GM12873 (cell line): ENCODE data around the gene FLOT1.

Experiments
- CTCF ChIP-seq: IDR thresholded peaks from 2 replicates; pipeline ENCODE4 v1.5.1; 2012; ENCODE audit warnings: low read depth, mild to moderate bottlenecking, moderate library complexity, low read length, control low read depth; ENCODE audit not compliant: insufficient read depth; ENCODE audit errors: missing control alignments

FLOT1 gene

DNA sequence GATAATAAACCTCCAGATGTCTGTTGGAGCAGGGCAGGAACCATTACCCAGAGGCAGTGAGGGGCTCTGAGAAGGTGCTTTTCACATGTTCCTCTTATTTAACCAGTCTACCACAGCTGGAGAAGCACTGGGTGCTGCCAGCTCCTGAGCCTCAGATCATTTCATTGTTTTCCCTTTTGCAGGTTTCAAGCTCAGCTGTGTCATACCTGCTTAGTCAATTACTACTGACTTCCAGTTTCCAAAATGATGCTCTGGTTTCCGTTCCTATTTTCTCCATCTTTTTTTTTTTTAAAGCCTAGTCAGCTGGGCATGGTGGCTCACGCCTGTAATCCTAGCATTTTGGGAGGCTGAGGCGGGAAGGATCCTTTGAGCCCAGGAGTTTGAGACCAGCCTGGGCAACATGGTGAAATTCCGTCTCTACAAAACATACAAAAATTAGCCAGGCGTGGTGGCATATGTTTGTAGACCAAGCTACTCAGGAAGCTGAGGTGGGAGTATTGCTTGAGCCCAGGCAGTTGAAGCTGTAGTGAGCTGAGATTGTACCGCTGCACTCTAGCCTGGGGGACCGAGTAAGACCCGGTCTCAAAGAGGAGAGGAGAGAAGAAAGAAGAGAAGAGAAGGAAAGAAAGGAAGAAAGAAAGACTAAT is 6.7 kb downstream of the FLOT1 start:
- no peak for TF ChIP-seq CTCF

DNA sequence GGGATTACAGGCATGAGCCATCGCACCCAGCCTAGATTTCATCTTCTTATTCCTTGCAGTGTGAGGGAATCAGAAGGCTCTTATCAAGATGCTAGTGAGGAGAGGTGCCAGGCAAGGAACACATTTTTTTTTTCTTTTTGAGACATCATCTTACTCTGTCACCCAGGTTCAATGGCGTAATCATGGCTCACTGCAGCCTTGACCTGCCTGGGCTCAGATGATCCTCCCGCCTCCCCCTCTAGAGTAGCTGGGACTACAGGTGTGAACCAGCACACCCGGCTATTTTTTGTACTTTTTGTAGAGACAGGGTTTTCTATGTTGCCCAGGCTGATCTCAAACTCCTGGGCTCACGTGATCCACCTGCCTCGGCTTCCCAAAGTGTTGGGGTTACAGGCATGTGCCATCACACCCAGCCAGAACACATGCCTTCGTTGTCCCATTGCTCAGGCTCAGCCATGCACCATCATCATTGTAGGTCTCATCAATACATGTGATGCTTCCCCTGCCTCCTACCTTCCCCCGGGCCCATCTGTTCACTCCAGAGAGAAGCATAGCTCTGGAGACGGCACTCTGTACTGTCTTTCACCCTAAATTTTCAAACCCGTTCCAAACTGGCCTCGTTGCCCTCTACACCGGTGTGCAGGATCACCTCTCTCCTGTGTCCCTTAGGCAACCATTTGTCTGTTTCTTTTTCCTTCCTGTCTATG is 10.1 kb downstream of the FLOT1 start:
- no peak for TF ChIP-seq CTCF

DNA sequence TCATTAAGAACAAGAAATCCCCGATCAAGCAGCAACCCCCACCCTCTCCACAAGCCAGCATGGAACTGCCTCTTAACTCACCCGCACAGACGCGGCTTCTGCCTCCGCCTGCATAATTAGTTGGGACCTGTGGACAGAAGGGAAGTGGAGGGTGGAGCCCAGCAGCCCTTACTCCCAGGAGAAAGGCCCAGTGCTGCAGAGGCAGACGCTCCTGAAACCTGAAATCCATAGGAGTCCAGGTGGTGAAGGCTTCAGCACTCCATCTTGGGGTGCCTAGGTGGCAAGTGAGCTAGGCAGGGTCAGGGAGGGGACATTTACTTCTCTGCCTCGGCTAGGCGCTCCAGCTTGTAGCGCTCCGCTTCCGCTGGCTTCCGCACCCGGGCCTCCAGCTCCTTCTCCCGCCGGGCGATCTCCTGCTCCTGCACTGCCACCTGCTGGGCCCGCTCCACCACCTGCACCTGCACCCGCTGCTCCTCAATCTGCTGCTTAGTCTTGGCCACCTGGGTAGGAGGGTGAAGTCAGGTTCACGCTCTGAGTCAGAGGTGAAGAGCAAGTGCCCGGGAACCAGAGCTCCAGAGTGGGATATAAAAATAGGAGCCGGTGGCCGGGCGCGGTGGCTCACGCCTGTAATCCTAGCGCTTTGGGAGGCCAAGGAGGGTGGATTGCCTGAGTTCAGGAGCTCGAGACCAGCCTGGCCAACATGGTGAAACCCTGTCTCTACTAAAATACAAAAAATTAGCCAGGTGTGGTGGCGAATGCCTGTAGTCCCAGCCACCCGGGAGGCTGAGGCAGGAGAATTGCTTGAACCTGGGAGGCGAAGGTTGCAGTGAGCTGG is 11.7 kb downstream of the FLOT1 start:
- peak; percentile 89 for TF ChIP-seq CTCF

DNA sequence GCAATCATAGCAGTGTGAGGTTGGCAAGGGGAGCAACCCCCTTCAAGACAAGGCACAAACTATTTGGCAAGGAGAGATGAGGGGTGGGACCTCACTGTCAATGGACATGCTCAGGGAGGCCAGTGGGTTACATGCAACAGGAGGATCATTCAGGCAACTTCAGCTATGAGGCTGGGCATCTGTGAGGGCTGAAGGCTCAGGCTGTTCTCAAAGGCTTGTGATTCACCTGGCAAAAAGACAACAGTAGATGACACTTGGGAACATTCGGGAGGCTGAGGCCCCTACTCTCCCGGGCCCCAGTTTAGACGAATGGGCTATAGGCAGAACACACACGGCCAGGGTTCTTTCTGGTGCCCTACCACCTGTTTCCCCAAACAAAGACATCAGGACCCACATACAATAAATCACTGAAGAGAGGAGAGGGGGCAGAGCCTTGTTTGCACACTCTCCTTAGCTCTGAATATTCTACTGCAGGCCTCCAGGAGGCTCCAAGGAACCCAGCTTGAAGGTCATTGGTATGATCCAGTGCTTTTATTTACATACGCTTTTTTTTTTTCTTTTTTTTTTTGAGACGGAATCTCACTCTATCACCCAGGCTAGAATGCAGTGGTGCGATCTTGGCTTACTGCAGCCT is 14.4 kb downstream of the FLOT1 start:
- TF ChIP-seq CTCF = no peak

GRCh38 chr6:30726506-30727413 is 15.7 kb downstream of the FLOT1 start:
- TF ChIP-seq CTCF = no peak

- no peak for TF ChIP-seq CTCF
Measured at GRCh38 chr6:30725713-30726505, 16.6 kb downstream of the FLOT1 start.
